DMS 273 (cell line): Measurements from ENCODE around the gene ALDH1A2.
A peak's percentile ranks its signal among the peaks of the same experiment; 100 is the strongest.

ENCODE experiments used
- DNase-seq: peaks from one replicate; lab custom pipeline; 2025; ENCODE audit not compliant: unreplicated experiment; lab: John Stamatoyannopoulos, UW

ALDH1A2 gene

DNA sequence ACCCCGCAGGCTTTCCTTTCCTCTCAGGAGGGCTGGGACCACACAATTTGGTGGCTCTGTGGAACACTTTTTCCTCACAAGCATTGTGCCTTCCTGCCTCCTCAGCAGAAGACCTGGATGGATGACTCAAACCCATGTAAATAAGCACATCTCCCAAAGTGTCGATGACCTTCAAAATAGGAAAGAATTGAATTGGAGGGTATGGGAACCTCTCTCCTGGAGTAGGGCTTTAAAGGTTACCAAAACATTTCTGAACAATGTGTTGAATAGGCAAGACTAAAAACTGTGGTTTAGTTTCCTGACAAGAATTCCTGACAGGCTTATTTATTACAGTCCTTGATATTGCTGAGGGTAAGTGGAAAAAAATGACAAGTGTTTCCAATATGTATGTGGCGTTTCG, 118.2 kb downstream of the ALDH1A2 start:
- no peak for DNase-seq

DNA sequence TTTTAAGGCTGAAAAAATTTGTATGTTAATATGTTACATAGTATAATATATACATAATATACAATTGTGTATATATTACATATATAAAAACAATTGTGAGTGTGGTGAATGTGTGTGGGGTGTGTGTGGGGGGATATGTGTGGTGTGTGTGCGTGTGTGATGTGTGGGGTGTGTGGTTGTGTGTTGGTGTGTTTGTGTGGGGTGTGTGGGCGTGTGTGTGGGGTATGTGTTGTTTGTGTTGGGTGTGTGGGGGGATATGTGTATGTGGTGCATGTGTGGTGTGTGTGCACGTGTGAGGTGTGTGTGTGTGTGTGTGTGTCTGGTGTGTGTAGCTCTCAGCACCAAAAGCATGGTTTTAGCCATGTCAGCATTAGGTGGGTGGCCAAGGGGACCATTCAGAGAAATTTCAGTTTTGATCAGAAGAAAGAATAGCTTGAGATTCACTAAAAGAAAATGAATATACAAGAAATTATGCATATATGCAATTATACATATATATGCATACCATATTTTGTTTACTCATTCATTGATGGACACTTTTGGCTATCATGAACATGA, 118.9 kb downstream of the ALDH1A2 start:
- no peak for DNase-seq

DNA sequence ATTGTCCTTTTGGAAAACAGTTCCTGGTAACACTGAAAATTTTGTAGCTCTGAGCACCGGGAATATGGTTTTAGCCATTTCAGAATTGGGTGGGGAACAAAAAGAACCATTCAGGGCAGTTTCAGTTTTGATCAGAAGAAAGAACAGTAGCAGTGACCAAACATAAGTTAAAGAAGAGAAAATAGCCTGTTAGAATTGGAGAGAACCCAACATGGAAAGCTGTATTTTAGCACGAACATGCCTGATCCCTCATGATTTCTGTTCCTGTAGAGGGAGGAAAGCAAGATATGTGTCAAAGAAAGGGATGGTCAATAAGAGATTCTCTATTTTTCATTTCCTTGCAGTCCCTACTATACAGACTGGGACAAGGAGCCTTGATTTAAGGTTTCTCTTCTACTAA, 119.9 kb downstream of the ALDH1A2 start:
- DNase-seq, result no peak

- DNase-seq, result no peak
These were observed 121.6 kb downstream of the ALDH1A2 start for GRCh38 chr15:57943754-57944420.

DNA sequence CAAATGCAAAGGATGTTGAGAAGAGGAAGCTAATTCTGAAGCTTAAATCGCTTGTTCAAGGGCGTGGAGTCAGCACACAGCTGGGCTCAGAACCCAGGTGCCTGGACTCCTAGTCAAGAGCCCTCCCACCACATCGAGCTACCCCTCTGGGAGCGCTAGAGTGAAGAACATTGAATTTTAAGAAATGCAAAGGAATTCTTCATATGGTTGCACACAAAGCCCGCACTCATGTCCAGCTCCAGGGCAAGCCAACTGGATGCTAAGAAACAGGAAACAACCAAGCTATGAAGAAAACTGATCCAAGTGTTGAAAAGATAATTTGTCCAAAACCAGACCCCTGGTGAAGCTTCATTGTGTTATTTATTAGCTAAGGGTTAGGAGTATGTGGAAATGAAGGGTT, 122.3 kb downstream of the ALDH1A2 start:
- no peak for DNase-seq

DNA sequence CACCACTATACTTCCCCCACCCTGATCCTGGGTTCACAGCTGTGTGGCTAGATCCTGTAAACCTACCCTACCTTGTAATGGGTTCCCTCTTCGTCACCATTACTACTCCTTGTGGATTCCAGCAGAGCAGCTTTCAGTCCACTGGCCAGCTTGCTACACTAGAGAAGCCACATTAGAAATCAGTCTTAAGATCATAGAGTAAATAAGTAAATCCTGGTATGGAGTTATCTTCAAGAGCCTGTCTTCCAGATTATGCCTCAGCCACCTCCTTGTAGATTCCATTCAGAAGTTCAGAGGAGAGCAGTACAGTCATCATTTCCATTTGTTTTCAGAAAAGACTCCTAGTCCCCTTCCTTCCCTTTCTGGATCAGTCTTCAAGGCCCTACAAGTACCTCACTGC, 123.7 kb downstream of the ALDH1A2 start:
- no peak for DNase-seq

- DNase-seq, result no peak
These were observed 133.2 kb downstream of the ALDH1A2 start for GRCh38 chr15:57932348-57932747.

DNA sequence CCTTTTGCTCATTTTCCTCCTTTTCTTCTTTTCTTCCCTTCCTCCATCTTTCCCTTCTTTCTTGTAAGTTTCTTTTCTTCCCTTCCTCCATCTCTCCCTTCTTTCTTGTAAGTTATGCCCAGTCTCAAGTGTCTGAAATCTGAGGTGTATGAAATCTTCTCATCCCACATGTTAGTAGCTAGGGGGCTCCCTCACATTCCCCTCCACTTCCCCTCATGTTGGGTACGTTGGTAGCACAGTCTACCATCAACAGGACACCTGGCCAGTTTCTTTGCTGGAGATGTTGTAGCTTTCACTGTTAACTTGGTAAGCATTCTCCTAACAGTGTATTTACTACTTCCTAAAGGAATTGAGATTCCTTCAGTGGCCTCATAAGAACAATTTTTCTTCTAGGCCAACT, 133.9 kb downstream of the ALDH1A2 start:
- no peak for DNase-seq

- DNase-seq, result no peak
These were observed 138.3 kb downstream of the ALDH1A2 start for GRCh38 chr15:57927091-57927631.

DNA sequence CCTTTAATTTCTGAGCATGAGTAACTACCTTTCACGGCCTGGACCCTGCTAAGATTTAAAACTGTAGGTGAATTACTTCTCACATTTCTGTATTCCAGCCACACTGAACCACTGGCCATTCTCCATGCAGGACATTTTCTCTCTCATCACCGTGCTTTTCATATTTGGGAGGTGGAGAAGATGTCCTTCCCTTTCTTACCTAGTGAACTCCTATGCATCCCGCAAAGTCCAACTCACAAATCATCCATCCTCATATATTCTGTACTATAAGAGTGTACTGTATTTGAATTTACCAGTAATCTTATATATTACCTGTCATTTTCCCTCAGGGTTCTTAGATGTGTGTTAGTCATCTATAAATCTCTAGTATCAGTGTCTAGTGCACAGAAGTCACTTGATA, 139.9 kb downstream of the ALDH1A2 start:
- DNase-seq, result no peak

DNA sequence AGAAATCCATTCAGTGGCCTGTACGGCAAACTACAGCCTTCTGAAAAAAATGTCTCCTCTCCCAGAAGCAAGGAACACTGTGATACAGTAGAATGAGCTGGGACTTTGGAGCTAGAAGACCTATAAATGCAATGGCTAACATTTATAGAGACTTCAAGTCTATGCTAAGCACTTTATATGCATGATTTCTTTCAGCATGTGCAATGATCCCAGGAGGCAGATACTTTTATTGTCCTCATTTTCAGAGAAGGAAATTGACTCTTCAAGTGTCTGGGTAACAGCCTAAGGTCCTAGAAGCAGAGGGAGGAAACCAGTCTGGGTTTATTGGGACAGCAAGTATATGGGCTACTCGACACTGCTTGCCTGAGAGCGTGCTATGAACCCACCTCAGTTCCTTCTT, 140.9 kb downstream of the ALDH1A2 start:
- DNase-seq, result no peak

- no peak for DNase-seq
These were observed 141.8 kb downstream of the ALDH1A2 start for GRCh38 chr15:57923750-57924149.

DNA sequence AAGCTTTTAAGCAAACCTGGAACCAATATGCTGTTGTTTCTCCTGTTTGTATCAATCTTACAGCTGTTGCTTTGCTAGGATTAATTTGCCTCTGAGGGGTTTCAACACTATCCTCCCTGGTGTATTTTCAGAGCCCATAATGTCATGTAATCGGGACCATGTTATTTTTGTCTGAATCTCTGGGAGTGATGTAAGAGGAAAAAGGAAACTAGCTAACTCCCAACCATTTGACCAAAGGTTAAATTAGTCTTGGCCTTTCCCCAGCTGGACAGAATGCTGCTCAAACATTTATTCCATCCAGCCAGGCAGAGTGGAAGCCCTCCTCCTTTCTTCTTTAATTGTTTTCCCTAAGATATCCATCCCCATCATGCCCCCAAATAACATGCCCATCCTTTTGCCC, 142.2 kb downstream of the ALDH1A2 start:
- DNase-seq, result no peak

DNA sequence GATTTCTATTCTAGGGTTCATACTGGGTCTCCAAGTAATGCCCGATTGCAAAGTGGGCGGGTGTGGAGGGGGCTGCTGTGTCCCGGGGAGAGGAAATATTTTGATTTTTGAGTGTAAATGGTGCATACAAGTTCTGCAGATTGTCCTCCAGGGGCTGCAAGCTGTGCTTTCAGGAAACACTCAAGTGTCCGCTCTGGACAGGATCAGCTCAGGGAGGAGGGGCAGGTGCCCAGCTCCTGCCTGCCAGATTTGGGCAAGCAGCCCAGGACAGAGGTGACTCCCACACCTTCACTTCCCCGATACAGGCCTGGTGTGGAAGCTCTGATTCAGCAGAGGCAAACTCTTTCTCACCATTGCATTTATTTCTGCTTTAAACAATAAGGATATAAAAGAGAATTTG, 142.7 kb downstream of the ALDH1A2 start:
- peak; percentile 60 for DNase-seq

GRCh38 chr15:57921371-57921770, 144.1 kb downstream of the ALDH1A2 start:
- peak; percentile 24 for DNase-seq

- peak; percentile 90 for DNase-seq
These were observed 144.6 kb downstream of the ALDH1A2 start for GRCh38 chr15:57920911-57921310.

- peak; percentile 37 for DNase-seq
These were observed 145.8 kb downstream of the ALDH1A2 start for GRCh38 chr15:57919754-57920153.

DNA sequence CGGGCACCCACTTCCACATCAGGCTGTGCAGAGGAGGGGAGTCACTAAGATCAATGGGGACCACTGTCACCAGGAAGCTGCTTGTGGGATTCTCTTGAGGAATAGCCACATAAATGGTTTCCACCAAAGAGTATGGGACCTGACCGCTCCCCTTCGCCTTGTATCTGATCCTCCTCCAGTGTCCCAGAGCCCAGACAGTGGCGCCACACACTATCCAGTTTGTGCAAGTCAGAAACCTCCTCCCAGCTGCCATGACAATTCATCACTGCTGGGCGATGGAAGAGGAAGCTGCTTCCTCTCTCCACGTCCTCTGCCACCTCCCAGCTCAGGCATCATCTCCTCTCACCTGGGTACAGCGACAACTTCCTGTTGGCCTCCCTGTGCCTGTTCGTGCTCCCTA, 147.5 kb downstream of the ALDH1A2 start:
- no peak for DNase-seq

DNA sequence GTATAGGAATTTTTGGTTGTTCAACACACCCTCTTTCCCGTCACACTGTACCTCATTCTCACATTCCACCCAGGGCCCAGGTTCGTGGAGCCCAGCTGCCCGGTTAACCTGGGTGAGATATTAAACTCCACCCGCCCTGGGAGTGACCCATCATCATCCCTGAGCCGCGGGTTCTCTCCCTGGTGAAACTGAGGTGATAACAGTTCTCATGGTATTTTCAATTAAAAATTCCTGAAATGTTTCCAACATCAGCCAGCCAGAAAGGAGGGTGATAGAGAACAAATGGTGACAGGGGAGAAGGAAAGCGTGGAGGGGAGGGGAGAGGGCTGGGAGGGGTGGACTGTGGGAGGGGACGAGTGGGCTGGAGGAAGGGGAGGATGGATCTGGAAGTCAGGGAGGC, 148.8 kb downstream of the ALDH1A2 start:
- DNase-seq, result no peak

- no peak for DNase-seq
These were observed 149.5 kb downstream of the ALDH1A2 start for GRCh38 chr15:57915827-57916531.

DNA sequence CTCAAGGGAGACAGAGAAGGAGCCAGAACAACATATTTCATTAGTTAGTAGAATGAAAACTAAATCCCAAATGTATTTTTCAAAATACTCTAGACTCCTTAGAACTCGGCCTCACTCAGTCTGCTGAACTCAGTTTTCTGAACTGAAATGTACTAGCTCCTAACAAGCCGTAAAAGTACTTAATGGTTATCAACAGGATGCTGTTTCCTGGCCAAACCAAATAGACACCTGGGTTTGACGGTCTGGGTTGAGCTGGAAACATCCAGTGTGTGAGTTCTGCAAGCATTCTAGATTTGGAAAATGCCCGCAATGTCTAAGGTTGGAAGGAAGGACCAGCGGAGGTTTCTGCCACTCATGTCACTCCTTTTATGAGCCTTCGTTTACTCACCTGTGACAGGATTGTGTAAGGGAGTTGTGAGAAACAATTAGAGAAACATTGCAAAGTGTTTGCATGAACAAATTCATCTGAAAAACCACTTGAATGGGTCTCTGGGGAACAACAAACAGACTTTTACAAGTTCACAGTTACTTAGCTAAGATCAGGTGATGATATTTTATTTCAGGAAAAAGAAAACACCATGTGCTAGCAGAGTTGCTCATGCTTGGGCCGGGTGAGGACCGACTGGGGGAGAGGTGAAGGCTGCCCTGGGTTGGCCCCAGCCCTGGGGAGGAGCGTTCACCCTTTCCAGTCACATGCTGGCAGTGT, 151.0 kb downstream of the ALDH1A2 start:
- no peak for DNase-seq

GRCh38 chr15:57911247-57911646, 154.3 kb downstream of the ALDH1A2 start:
- DNase-seq, result no peak
